A673 (cell line): ENCODE results near the gene CREB3L2.

ENCODE experiments used
- EZH2 ChIP-seq: fragments of 200-600 bp; sonication (generic); IDR thresholded peaks from 2 replicates; pipeline ENCODE4 v1.6.1; 2017; ENCODE audit warnings: borderline replicate concordance, low read depth, mild to moderate bottlenecking, mixed read lengths, antibody characterized with exemption, low read length; ENCODE audit not compliant: poor library complexity, severe bottlenecking
- TF ChIP-seq, protein P1 (sequence below): fragments of 300-800, 200-600 bp; sonication (generic); conservative IDR thresholded peaks from 2 replicates; pipeline ENCODE4 v1.5.1; 2017; ENCODE audit warnings: low read depth, mild to moderate bottlenecking, antibody characterized with exemption, low read length, moderate library complexity, mixed read lengths

DNA sequence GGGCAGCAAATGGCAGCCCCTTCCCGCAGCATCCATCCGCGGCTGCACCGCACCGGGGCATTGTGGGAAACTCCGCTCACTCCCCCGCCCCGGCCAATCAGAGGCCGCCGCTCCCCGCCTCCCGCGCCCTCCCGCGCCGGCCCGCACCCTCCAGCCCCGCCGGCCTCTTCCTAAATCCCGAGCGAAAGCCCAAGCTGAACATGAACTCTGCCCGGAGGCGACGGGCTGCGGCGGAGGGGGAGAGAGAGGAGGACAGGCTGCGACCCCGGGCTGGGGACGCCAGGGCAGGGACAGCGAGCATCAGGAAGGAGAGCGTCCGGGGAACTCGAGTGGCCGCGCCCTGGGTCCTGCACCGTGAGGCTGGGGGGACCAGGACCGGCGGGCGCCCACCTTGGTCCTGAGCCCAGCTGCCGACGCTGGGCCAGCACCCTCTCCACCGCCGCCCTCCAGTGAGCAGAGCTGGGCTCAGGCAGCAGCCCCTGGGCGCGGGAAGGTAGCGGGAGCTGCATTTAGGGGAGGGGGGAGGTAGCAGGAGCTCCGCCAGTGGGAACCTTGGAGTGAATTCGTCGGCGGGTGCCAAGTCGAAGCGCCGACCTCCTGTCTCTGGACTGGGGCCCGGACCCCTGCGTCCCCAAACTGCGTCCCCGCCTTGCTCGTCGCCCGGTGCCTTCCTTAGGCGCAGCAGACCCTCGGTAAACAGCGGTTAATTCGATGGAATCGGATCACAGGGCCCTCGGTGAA is 154.9 kb downstream of the CREB3L2 start, which contains the start of gene DGKI:
- TF ChIP-seq EZH2: peak; percentile 93
- TF ChIP-seq, protein P1, sequence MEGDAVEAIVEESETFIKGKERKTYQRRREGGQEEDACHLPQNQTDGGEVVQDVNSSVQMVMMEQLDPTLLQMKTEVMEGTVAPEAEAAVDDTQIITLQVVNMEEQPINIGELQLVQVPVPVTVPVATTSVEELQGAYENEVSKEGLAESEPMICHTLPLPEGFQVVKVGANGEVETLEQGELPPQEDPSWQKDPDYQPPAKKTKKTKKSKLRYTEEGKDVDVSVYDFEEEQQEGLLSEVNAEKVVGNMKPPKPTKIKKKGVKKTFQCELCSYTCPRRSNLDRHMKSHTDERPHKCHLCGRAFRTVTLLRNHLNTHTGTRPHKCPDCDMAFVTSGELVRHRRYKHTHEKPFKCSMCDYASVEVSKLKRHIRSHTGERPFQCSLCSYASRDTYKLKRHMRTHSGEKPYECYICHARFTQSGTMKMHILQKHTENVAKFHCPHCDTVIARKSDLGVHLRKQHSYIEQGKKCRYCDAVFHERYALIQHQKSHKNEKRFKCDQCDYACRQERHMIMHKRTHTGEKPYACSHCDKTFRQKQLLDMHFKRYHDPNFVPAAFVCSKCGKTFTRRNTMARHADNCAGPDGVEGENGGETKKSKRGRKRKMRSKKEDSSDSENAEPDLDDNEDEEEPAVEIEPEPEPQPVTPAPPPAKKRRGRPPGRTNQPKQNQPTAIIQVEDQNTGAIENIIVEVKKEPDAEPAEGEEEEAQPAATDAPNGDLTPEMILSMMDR: no peak
